ENCODE measurements around the gene TTC14. TPM values are rescaled to one million over a fixed set of nuclear protein-coding genes. Genes with fewer than 3 reads are reported as not detected.

TTC14 gene, protein sequence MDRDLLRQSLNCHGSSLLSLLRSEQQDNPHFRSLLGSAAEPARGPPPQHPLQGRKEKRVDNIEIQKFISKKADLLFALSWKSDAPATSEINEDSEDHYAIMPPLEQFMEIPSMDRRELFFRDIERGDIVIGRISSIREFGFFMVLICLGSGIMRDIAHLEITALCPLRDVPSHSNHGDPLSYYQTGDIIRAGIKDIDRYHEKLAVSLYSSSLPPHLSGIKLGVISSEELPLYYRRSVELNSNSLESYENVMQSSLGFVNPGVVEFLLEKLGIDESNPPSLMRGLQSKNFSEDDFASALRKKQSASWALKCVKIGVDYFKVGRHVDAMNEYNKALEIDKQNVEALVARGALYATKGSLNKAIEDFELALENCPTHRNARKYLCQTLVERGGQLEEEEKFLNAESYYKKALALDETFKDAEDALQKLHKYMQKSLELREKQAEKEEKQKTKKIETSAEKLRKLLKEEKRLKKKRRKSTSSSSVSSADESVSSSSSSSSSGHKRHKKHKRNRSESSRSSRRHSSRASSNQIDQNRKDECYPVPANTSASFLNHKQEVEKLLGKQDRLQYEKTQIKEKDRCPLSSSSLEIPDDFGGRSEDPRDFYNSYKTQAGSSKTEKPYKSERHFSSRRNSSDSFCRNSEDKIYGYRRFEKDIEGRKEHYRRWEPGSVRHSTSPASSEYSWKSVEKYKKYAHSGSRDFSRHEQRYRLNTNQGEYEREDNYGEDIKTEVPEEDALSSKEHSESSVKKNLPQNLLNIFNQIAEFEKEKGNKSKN
- total RNA-seq = 52.8 TPM
- 28.5 TPM for polyA plus RNA-seq (ENCODE audit: insufficient read depth, low read depth, low replicate concordance)
- long read RNA-seq, donor 1, full-length matches to known transcripts = 6 of 22 reads
- long read RNA-seq, donor 1, partial matches to known transcripts = 16 of 22 reads
- long read RNA-seq, donor 1, other reads (novel, unspliced or antisense) = 0 of 22 reads
- long read RNA-seq, donor 2, full-length matches to known transcripts = 13 of 13 reads
- long read RNA-seq, donor 2, partial matches to known transcripts = 0 of 13 reads
- long read RNA-seq, donor 2, other reads (novel, unspliced or antisense) = 0 of 13 reads
- long read RNA-seq, donor 3, full-length matches to known transcripts = 13 of 13 reads
- long read RNA-seq, donor 3, partial matches to known transcripts = 0 of 13 reads
- long read RNA-seq, donor 3, other reads (novel, unspliced or antisense) = 0 of 13 reads
- long read RNA-seq, donor 4, full-length matches to known transcripts = 6 of 6 reads
- long read RNA-seq, donor 4, partial matches to known transcripts = 0 of 6 reads
- long read RNA-seq, donor 4, other reads (novel, unspliced or antisense) = 0 of 6 reads
- long read RNA-seq, donor 5 = 0 reads
- long read RNA-seq, donor 6, full-length matches to known transcripts = 4 of 4 reads
- long read RNA-seq, donor 6, partial matches to known transcripts = 0 of 4 reads
- long read RNA-seq, donor 6, other reads (novel, unspliced or antisense) = 0 of 4 reads
- long read RNA-seq, donor 7, full-length matches to known transcripts = 10 of 17 reads
- long read RNA-seq, donor 7, partial matches to known transcripts = 3 of 17 reads
- long read RNA-seq, donor 7, other reads (novel, unspliced or antisense) = 4 of 17 reads
- long read RNA-seq, donor 8, full-length matches to known transcripts = 3 of 3 reads
- long read RNA-seq, donor 8, partial matches to known transcripts = 0 of 3 reads
- long read RNA-seq, donor 8, other reads (novel, unspliced or antisense) = 0 of 3 reads
- long read RNA-seq, donor 9, full-length matches to known transcripts = 2 of 2 reads
- long read RNA-seq, donor 9, partial matches to known transcripts = 0 of 2 reads
- long read RNA-seq, donor 9, other reads (novel, unspliced or antisense) = 0 of 2 reads
- long read RNA-seq, donor 10, full-length matches to known transcripts = 5 of 5 reads
- long read RNA-seq, donor 10, partial matches to known transcripts = 0 of 5 reads
- long read RNA-seq, donor 10, other reads (novel, unspliced or antisense) = 0 of 5 reads

DNA sequence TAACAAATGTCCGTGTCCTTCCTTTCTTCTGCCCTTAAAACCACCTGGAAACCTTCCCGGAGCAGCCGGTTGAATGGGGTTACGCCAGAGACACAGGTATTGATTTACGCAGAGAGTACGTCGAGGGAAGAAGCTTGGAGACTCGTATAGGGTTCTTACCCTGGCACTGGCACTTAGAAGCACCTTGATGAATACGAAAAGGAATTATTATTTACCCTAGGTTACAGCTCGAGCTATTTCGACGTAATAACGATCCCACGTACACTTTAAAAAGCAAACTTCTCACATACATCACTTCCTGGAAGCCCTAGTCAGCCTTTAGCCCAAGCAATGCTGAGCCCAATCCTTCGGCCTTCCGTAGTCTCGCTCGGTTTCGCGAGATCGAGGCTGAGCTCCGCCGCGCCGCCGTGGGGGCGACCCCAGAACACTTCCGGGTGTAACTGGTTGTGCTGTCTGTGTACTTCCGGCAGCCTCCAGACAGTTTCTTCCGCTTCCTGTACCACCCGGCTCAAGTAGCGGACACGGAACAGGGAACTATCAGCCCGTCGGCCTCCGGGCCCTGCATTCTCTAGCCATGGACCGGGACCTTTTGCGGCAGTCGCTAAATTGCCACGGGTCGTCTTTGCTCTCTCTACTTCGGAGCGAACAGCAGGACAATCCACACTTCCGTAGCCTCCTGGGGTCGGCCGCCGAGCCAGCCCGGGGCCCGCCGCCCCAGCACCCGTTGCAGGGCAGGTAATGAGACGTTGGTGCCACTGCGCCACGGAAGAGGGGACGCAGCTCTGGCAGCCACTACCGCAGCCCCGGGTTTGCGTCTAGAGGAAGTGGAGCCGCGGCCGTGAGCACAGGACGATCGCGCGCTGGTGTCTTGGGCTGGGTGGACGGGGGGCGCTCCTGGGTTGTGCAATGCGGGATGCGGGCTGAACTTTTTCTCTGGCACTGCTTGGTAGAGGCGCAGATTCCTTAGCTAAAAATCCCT, at the start of gene TTC14:
Gene TTC14, plus strand, starts transcription at position 476 of the 979 bp plus-strand sequence. Its CDS starts 99 bp downstream, at position 575.
- intact Hi-C loops (cut with DNase I) = no loop called here
- DNase-seq (peak; percentile 93 to 97 (median 95)), FAIRE-seq (peak; percentile 23)
- peaks cover 2% of the 10 kb centered on the region for H3K27me3 ChIP-seq (ENCODE audit: control insufficient read depth, insufficient read depth, low read length)
- TF ChIP-seq, protein P1, sequence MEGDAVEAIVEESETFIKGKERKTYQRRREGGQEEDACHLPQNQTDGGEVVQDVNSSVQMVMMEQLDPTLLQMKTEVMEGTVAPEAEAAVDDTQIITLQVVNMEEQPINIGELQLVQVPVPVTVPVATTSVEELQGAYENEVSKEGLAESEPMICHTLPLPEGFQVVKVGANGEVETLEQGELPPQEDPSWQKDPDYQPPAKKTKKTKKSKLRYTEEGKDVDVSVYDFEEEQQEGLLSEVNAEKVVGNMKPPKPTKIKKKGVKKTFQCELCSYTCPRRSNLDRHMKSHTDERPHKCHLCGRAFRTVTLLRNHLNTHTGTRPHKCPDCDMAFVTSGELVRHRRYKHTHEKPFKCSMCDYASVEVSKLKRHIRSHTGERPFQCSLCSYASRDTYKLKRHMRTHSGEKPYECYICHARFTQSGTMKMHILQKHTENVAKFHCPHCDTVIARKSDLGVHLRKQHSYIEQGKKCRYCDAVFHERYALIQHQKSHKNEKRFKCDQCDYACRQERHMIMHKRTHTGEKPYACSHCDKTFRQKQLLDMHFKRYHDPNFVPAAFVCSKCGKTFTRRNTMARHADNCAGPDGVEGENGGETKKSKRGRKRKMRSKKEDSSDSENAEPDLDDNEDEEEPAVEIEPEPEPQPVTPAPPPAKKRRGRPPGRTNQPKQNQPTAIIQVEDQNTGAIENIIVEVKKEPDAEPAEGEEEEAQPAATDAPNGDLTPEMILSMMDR (IDR thresholded peaks at IDR 0.05; ENCODE audit: borderline replicate concordance, extremely low read depth, insufficient read depth) = no peak
- peaks cover 3 to 29% (median 10%) of the 10 kb centered on the region in 3 donors for H3K36me3 ChIP-seq (ENCODE audit: control insufficient read depth in 2 of 3, insufficient read depth in 3 of 3, low read length in 3 of 3)
- H3K9ac ChIP-seq (ENCODE audit: low read length in 3 of 3) = peak within 1 kb of the TSS; percentile 67 to 90 (median 71)
- H3K4me1 ChIP-seq (ENCODE audit: control insufficient read depth in 2 of 3, insufficient read depth in 2 of 3, low read depth in 1 of 3, low read length in 3 of 3) = peaks cover 0 to 6% (median 4%) of the 10 kb centered on the region in 3 donors
- H3K4me3 ChIP-seq (ENCODE audit: low read length in 3 of 3) = peak within 1 kb of the TSS; percentile 90 to 98 (median 96)
- H3K27ac ChIP-seq (ENCODE audit: low read depth in 2 of 2, low read length in 2 of 2) = peak within 1 kb of the TSS in 1 of 2 donors; percentile 11
- H3K9me3 ChIP-seq (ENCODE audit: control insufficient read depth in 2 of 3, insufficient read depth in 1 of 3, low read length in 3 of 3) = peaks cover 0 to 3% (median 0%) of the 10 kb centered on the region in 3 donors

DNA sequence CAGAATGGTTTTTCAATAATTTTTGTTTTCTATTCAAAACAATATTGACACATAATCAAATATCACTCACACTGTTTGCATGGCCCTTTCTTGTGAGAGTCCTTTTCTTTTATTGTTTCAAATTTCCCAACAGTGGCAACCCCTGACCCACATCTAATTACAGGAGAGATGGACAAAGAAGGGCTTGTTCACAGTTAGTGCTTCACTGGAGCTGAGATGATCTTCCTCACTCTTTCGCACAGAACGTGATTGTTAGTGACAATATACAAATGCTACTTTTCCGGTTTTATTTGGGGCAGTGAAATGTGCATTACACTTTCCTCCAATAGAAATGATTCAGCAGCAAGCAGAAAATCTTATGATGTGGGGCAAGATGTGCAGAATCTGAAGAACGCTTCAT, 38.6 kb upstream of the TTC14 start:
- TF ChIP-seq, protein P1 (IDR thresholded peaks at IDR 0.05; ENCODE audit: borderline replicate concordance, extremely low read depth, insufficient read depth) = no peak
- no peak overlapping the region for H3K27ac ChIP-seq (ENCODE audit: low read depth in 2 of 2, low read length in 2 of 2)
- no peaks in the 10 kb centered on the region for H3K9me3 ChIP-seq (ENCODE audit: control insufficient read depth in 2 of 3, insufficient read depth in 1 of 3, low read length in 3 of 3)
- H3K4me3 ChIP-seq (ENCODE audit: low read length in 3 of 3) = no peak overlapping the region
- intact Hi-C loops (cut with DNase I) = no loop called here
- no peak overlapping the region for H3K9ac ChIP-seq (ENCODE audit: low read length in 3 of 3)
- H3K27me3 ChIP-seq (ENCODE audit: control insufficient read depth, insufficient read depth, low read length) = no peaks in the 10 kb centered on the region
- FAIRE-seq (no peak), DNase-seq (no peak)
- H3K36me3 ChIP-seq (ENCODE audit: control insufficient read depth in 2 of 3, insufficient read depth in 3 of 3, low read length in 3 of 3) = no peaks in the 10 kb centered on the region
- H3K4me1 ChIP-seq (ENCODE audit: control insufficient read depth in 2 of 3, insufficient read depth in 2 of 3, low read depth in 1 of 3, low read length in 3 of 3) = no peaks in the 10 kb centered on the region
